Naive thymus-derived CD8-positive, alpha-beta T cell (primary cell): ENCODE measurements around the gene ING3. TPM values are rescaled to one million over a fixed set of nuclear protein-coding genes. Genes with fewer than 3 reads are reported as not detected.
A peak's percentile ranks its signal among the peaks of the same experiment; 100 is the strongest.

Experiments used
- ATAC-seq, 2 donors: fragments of 150-1000 bp; cut with Tn5 transposase in 1 of 2; sonication (Bioruptor Pico), chemical (Tn5 transposase) in 1 of 2; 1 replicate in 1 of 2; 2 replicates in 1 of 2; pipeline ENCODE4 v1.10.0; 2021; ENCODE audit warnings: mild to moderate bottlenecking in 2 of 2, moderate library complexity in 2 of 2
- POLR2A ChIA-PET: fragments of 350-600 bp; sonication (Branson Sonifier 250); formaldehyde crosslinking; loops from one replicate; lab custom pipeline; 2021; ENCODE audit warnings: antibody characterized with exemption; lab: Charles Lee
- DNase-seq, 10 donors: peaks; one replicate each; pipeline versions ENCODE4 v3.0.0 to v3.0.0-alpha.2; 2020 to 2022
- H3K27ac Mint-ChIP-seq, 10 donors: one replicate each; pipeline ENCODE4 v1.8.0; 2020 to 2022; ENCODE audit warnings: mild to moderate bottlenecking in 10 of 10, mixed read lengths in 10 of 10, moderate library complexity in 4 of 10, inconsistent platforms in 1 of 10
- H3K27me3 Mint-ChIP-seq, 5 donors: one replicate each; pipeline ENCODE4 v1.8.0; 2021 to 2022; ENCODE audit warnings: mixed read lengths in 5 of 5
- H3K36me3 Mint-ChIP-seq, 3 donors: one replicate each; pipeline ENCODE4 v1.8.0; 2020 to 2022; ENCODE audit warnings: mixed read lengths in 3 of 3, mild to moderate bottlenecking in 2 of 3, inconsistent platforms in 1 of 3
- H3K4me1 Mint-ChIP-seq, 4 donors: one replicate each; pipeline ENCODE4 v1.8.0; 2021 to 2022; ENCODE audit warnings: mixed read lengths in 4 of 4
- H3K4me3 Mint-ChIP-seq, 10 donors: one replicate each; pipeline ENCODE4 v1.8.0; 2020 to 2022; ENCODE audit warnings: mild to moderate bottlenecking in 10 of 10, mixed read lengths in 10 of 10, moderate library complexity in 6 of 10, inconsistent platforms in 1 of 10
- H3K9me3 Mint-ChIP-seq, 9 donors: one replicate each; pipeline ENCODE4 v1.8.0; 2020 to 2022; ENCODE audit warnings: mixed read lengths in 9 of 9, mild to moderate bottlenecking in 3 of 9, inconsistent platforms in 1 of 9, moderate library complexity in 1 of 9
- polyA plus RNA-seq, 3 donors: library from polyadenylated mRNA; unstranded; fragments of 300-500 nt; fragmentation: Illumina TruSeq; gene quantifications; one replicate each; pipeline ENCODE4 v1.2.3, GENCODE V29; 2021
- total RNA-seq, 8 experiments: library from RNA in 2 of 8; stranded (reverse) in 2 of 8; gene quantifications; one replicate each; pipeline ENCODE4 v1.2.3 and lab custom pipeline; 2021 to 2026

The ING3 gene
- total and polyA plus RNA-seq, 5 experiments from 2014 or later: 27.8 to 34.3 (median 29.4) TPM

DNA sequence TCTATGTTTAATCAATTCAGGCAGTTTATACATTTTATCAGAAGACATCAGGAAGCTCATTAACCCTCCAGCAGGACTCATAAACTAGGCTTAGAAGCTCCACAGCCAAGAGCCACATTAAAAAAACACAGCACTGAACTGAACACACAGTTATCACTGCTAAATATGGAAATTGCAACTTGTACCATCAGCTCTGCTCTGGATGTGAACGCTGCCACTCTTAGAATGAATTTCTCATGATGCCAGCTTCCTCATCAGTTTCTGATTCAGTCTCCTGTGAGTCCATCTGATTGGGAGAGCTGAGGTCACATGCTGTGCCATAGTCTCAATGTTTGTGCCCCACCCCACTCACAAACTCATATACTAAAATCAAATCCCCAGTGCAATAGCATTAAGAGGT lies 17.1 kb upstream of the ING3 start:
- Mint-ChIP-seq H3K27me3 (peaks cover 3 to 17% (median 6%) of the 10 kb centered on the region in 5 donors), H3K9me3 (no peaks in the 10 kb centered on the region), H3K27ac (no peak overlapping the region), H3K36me3 (no peaks in the 10 kb centered on the region), H3K4me3 (no peak overlapping the region), H3K4me1 (no peaks in the 10 kb centered on the region)
- DNase-seq (no peak), ATAC-seq (no peak)
- POLR2A ChIA-PET: no interaction called here

DNA sequence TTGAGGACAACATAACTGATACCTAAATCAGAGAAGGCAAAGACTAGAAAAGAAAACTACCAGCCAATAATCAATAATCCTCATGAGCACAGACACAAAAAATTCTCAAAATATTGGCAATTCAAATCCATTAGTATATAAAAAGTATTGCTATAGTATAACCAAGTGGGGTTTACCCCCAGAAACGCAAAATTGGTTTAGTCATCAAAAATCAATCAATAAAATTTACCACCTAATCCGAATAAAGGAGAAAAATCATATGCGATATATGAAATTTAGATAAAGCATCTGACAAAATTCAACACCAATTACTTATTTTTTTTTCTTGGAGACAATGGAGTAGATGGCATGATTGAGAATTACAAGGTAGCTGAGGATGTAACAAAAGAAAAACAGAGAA lies 11.2 kb upstream of the ING3 start:
- no peaks in the 10 kb centered on the region for H3K36me3 Mint-ChIP-seq
- POLR2A ChIA-PET: no interaction called here
- no peak for DNase-seq
- H3K4me1 Mint-ChIP-seq: no peaks in the 10 kb centered on the region
- H3K27ac Mint-ChIP-seq: no peak overlapping the region
- ATAC-seq: no peak
- H3K27me3 Mint-ChIP-seq: peaks cover 0 to 13% (median 6%) of the 10 kb centered on the region in 5 donors
- no peak overlapping the region for H3K4me3 Mint-ChIP-seq
- H3K9me3 Mint-ChIP-seq: no peaks in the 10 kb centered on the region

DNA sequence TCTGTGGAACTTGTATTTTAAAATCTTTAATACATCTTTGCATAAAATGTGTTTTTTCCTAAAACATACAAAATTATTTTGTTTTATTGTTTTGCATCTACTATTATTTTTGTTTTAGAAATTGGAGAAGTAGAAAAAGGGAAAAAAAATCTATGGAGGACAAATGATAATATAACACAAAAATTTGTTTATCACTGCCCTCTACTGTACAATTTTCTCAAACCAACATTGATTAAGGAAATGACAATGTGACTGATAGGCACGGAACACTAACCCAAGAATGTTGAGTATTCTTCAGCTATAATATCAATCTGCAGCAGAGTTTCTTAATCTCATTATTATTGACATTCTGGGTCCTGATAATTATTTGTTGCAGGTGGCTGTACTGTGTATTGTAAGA lies 9.5 kb upstream of the ING3 start:
- POLR2A ChIA-PET: no interaction called here
- Mint-ChIP-seq H3K9me3 (no peaks in the 10 kb centered on the region), H3K4me1 (no peaks in the 10 kb centered on the region), H3K27ac (no peak overlapping the region), H3K36me3 (no peaks in the 10 kb centered on the region), H3K27me3 (peaks cover 0 to 6% (median 3%) of the 10 kb centered on the region in 5 donors), H3K4me3 (no peak overlapping the region)
- no peak for ATAC-seq
- DNase-seq: no peak

DNA sequence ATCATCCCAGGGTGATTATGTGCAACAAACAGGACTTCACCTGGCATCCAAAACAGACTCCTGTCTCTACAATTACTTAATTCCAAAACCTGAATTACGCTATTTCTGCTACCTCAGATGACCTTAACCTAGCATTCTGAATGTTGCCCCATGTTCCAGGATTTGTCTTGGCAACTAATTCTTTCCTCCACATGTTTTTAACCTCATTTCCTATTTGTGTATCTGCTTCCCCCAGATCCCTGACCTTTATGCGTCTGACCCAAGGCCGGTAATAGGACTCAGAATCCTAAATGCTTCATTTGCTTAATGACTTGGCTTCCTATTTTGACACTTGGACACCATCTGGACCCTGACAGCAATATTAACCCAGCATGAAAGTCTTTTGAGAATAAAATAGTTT lies 8.7 kb upstream of the ING3 start:
- Mint-ChIP-seq H3K4me3 (no peak overlapping the region), H3K27ac (no peak overlapping the region), H3K36me3 (no peaks in the 10 kb centered on the region), H3K9me3 (no peaks in the 10 kb centered on the region), H3K27me3 (peaks cover 4 to 11% (median 7%) of the 10 kb centered on the region in 5 donors), H3K4me1 (no peaks in the 10 kb centered on the region)
- DNase-seq (no peak), ATAC-seq (no peak)
- POLR2A ChIA-PET: no interaction called here

DNA sequence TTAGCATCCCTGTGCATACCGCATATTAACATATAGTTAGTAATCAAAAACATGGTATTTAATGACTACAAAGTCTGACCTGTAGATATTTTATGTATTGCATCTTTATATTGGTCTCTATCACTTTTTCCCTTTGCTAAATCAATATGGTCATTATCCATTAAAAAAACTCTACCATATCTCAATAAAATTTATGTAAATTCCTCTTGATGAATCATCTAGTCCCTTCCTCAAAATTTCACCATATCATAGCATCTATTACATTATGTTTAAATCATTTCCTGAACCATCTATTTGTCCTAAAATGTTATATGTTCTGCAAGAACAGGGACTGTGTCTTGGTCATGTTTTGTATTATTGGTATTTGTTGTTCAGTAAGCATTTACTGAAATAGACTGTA lies 7.7 kb upstream of the ING3 start:
- no peaks in the 10 kb centered on the region for H3K9me3 Mint-ChIP-seq
- POLR2A ChIA-PET: interaction anchor here (0.6 kb wide), 1 partner anchor 602 kb away, joined by 4 read pairs; no protein-coding TSS in a partner anchor
- DNase-seq (no peak), ATAC-seq (no peak)
- no peak overlapping the region for H3K4me3 Mint-ChIP-seq
- H3K27ac Mint-ChIP-seq: no peak overlapping the region
- H3K4me1 Mint-ChIP-seq: no peaks in the 10 kb centered on the region
- peaks cover 5 to 13% (median 10%) of the 10 kb centered on the region in 5 donors for H3K27me3 Mint-ChIP-seq
- no peaks in the 10 kb centered on the region for H3K36me3 Mint-ChIP-seq

DNA sequence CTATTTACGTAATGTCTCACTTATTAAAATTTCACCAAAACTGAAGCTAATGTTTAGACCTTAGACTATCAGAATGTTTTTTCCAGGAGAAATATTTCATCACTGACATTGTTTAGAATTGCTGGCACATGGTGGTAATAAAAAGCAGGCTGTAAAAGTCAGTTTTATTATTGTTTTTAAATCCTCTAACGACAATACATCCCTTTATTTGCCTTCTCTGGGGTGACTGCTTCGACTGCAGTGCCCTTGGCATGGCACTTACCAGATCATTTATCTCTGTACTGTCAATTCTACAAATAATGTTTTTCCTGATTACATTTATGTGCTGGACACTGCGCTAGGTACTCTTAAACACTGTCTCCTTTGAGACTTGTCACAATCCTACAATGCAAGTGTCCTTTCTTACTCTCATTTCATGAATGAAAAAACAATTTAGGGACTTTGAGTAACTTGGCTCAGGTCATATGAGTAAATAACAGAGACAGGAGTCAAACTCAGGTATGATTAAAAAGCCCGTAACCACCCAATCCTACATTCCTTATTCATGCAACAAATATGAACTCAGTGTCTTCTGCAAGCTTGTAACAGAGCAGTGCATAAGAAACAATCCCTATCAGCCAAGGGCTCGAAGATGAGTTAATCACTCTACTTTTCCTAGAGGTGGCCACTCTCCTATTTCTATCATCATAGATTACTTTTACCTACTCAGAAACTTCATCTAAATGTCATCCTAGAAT lies 5.6 kb upstream of the ING3 start:
- no peak for ATAC-seq
- Mint-ChIP-seq H3K27me3 (peaks cover 8 to 31% (median 13%) of the 10 kb centered on the region in 5 donors), H3K27ac (no peak overlapping the region), H3K4me1 (peaks cover 3 to 9% (median 8%) of the 10 kb centered on the region in 4 donors), H3K36me3 (no peaks in the 10 kb centered on the region), H3K9me3 (no peaks in the 10 kb centered on the region), H3K4me3 (no peak overlapping the region)
- no peak for DNase-seq
- POLR2A ChIA-PET: no interaction called here

DNA sequence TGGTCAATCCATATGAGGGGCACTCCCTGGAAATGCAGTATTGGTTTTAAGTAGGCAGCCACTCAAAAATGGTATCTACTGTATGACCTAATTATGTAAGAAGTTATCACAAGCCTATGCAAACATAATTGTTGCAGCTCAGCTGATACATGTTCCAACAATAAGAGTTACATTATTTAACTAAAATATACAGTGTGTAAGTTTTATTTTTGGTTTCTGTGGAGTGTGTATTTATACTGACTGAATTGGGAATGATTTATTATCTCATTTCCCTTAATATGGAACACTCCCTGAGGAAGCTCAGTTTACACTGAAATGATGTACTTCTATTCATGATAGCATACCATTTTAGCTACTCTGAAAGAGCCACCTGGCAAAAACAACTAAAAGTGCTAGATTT lies 2.6 kb upstream of the ING3 start:
- no peak for DNase-seq
- no peak for ATAC-seq
- Mint-ChIP-seq H3K4me1 (peaks cover 10 to 25% (median 20%) of the 10 kb centered on the region in 4 donors), H3K4me3 (peak overlapping the region in 2 of 10 donors; percentile 2 to 50), H3K27me3 (peaks cover 8 to 31% (median 13%) of the 10 kb centered on the region in 5 donors), H3K36me3 (peaks cover 0 to 2% (median 0%) of the 10 kb centered on the region in 3 donors), H3K27ac (no peak overlapping the region), H3K9me3 (peaks cover 0 to 3% (median 0%) of the 10 kb centered on the region in 9 donors)
- POLR2A ChIA-PET: no interaction called here

DNA sequence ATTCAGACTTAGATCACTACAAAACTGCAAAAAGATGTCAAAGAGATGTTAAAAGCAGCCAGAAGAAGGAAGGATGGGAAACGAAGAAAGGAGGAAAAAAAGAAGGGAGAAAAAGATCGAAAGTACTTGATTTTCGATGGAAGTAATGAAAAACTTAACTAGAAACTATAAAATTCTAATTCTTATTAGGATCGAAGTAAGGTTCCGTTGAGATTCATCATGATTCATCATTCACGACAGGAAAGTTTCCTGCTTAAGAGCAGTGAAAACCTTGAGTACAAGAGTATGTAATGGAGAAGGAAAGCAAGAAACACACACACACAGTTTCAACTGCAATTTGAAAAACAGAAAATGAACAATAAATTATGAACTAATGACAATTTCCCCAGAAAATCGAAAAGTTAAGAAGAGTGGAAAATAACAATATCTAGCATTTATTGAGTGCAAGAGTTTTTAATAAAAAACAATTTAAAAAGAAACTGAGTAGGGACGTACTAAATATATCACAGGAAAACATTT lies 1.1 kb upstream of the ING3 start:
- Mint-ChIP-seq H3K27me3 (peaks cover 8 to 31% (median 13%) of the 10 kb centered on the region in 5 donors), H3K9me3 (peaks cover 0 to 3% (median 0%) of the 10 kb centered on the region in 9 donors), H3K4me1 (peaks cover 10 to 28% (median 22%) of the 10 kb centered on the region in 4 donors), H3K27ac (peak overlapping the region in 9 of 10 donors; percentile 65 to 100 (median 98)), H3K36me3 (peaks cover 0 to 14% (median 6%) of the 10 kb centered on the region in 3 donors), H3K4me3 (peak overlapping the region; percentile 93 to 97 (median 96))
- POLR2A ChIA-PET: no interaction called here
- DNase-seq: no peak
- ATAC-seq: no peak

DNA sequence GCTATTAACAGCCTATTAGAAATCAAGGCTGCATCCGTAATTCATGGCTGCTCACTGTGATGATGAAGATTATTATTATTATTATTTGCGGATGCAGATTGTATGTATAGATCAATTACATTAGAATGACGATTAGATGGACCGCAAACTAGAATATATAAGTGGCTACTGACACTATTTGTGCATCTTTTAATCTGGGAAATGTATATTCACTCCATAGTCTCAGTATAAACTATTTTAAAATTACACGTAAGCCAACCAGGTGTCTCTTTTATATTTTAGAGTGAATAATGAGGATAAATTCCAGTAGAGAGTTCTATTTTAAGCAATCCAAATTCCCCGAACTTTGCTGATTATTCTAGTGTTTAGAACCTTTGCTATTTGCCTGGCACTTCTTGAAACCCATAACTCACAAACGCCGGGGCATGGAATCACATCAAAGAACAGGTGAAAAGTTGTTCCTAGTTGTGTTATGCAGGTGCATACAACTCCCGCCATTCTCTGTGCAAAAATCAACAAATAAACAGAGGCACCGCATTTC lies 509 bp upstream of the ING3 start:
- peaks cover 0 to 3% (median 0%) of the 10 kb centered on the region in 9 donors for H3K9me3 Mint-ChIP-seq
- peak overlapping the region; percentile 97 to 100 (median 98) for H3K27ac Mint-ChIP-seq
- DNase-seq (peak in 1 of 10 donors; percentile 10), ATAC-seq (no peak)
- POLR2A ChIA-PET: interaction anchor here (0.5 to 1.0 kb wide), 13 partner anchors 9 to 1194 kb away, joined by 3 to 6 read pairs (median 3); partner anchors contain the start of gene FAM3C
- peaks cover 0 to 20% (median 8%) of the 10 kb centered on the region in 3 donors for H3K36me3 Mint-ChIP-seq
- peaks cover 11 to 30% (median 24%) of the 10 kb centered on the region in 4 donors for H3K4me1 Mint-ChIP-seq
- H3K4me3 Mint-ChIP-seq: peak overlapping the region; percentile 93 to 97 (median 96)
- peaks cover 8 to 31% (median 12%) of the 10 kb centered on the region in 5 donors for H3K27me3 Mint-ChIP-seq

DNA sequence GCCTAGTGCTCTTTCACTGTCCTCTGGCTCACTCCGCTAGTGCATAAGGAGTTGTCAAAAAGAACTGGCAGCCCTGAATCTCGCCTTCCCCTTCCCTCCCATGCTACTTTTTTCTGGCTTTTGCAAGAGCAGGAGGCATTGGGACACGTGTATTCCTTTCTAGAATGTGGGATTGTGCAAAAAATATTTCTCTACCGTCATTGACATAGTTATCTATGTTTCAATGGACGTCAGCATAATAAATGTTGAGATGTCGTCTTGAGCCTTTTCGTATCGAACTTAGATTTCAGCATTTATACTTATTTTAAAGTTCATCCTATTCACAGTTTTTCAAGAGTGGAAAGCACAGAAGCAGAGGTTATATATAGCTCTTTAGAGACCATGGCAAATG lies 727 bp downstream of the ING3 start:
- POLR2A ChIA-PET: no interaction called here
- peaks cover 11 to 35% (median 26%) of the 10 kb centered on the region in 4 donors for H3K4me1 Mint-ChIP-seq
- H3K36me3 Mint-ChIP-seq: peaks cover 0 to 32% (median 15%) of the 10 kb centered on the region in 3 donors
- peaks cover 6 to 26% (median 11%) of the 10 kb centered on the region in 5 donors for H3K27me3 Mint-ChIP-seq
- DNase-seq: no peak
- ATAC-seq: no peak
- H3K4me3 Mint-ChIP-seq: peak overlapping the region; percentile 93 to 97 (median 96)
- H3K27ac Mint-ChIP-seq: peak overlapping the region; percentile 97 to 100 (median 98)
- H3K9me3 Mint-ChIP-seq: peaks cover 0 to 3% (median 0%) of the 10 kb centered on the region in 9 donors

DNA sequence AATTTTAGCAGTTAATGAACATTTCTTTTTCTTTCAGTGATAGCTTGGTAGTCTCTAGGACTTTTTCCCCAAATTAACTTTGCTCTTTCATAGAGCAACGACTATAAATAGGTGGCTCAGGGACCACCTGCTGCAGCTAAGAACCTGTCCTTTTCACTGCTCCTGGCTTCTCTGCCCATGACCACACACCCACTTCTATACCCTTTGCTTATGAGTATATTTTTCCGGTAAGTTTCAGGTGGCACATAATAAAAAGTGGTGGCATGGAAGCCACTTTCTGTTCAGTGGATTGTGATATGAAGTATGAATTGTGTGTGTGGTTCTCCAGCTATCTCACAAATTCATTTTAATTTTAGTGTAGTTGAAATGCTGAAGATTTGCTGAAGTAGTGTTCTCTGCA lies 1.2 kb downstream of the ING3 start:
- H3K9me3 Mint-ChIP-seq: peaks cover 0 to 3% (median 0%) of the 10 kb centered on the region in 9 donors
- peaks cover 11 to 35% (median 26%) of the 10 kb centered on the region in 4 donors for H3K4me1 Mint-ChIP-seq
- DNase-seq (no peak), ATAC-seq (no peak)
- H3K36me3 Mint-ChIP-seq: peaks cover 0 to 37% (median 15%) of the 10 kb centered on the region in 3 donors
- peak overlapping the region; percentile 40 to 100 (median 98) for H3K27ac Mint-ChIP-seq
- H3K27me3 Mint-ChIP-seq: peaks cover 4 to 20% (median 10%) of the 10 kb centered on the region in 5 donors
- POLR2A ChIA-PET: no interaction called here
- H3K4me3 Mint-ChIP-seq: peak overlapping the region; percentile 93 to 97 (median 96)

DNA sequence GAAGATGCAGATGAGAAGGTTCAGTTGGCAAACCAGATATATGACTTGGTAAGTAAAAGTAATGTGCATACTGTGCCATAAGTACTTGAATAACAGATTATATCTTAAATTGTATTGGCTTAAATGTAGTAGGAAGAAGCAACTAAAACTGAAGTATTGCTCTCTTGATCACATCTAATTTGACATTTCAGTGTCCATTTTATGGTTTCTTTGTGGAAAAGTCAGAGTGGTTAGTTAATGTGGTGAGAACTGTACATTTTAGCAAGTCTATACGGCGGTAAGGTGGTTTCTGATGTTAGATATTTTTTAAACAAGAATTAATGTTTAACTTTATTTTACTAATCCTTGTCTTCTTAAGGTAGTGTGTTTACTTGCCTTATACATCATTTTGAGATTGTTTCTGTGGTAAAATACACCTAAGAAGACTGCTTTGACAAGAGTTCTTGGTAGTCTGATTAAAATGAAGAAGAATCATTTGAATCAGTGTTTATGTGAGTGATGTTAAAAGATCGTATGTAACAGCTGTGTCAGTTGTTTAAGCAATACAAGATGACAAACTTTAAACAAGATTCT lies 5.1 kb downstream of the ING3 start:
- H3K4me1 Mint-ChIP-seq: peaks cover 20 to 30% (median 27%) of the 10 kb centered on the region in 4 donors
- DNase-seq: no peak
- no peak overlapping the region for H3K4me3 Mint-ChIP-seq
- POLR2A ChIA-PET: no interaction called here
- no peaks in the 10 kb centered on the region for H3K9me3 Mint-ChIP-seq
- peaks cover 0 to 63% (median 18%) of the 10 kb centered on the region in 3 donors for H3K36me3 Mint-ChIP-seq
- H3K27me3 Mint-ChIP-seq: no peaks in the 10 kb centered on the region
- ATAC-seq: no peak
- H3K27ac Mint-ChIP-seq: peak overlapping the region in 1 of 10 donors; percentile 52
